GM20000 (cell line): Measurements from ENCODE around the gene ABHD2.

Experiments used
- DNase-seq: peaks from one replicate; pipeline ENCODE4 v3.0.0; 2012; ENCODE audit warnings: low spot score
- CTCF ChIP-seq: IDR thresholded peaks from 2 replicates; pipeline ENCODE4 v1.5.1; 2012; ENCODE audit warnings: mild to moderate bottlenecking, control low read depth; ENCODE audit errors: extremely low read depth, missing control alignments

The ABHD2 gene

DNA sequence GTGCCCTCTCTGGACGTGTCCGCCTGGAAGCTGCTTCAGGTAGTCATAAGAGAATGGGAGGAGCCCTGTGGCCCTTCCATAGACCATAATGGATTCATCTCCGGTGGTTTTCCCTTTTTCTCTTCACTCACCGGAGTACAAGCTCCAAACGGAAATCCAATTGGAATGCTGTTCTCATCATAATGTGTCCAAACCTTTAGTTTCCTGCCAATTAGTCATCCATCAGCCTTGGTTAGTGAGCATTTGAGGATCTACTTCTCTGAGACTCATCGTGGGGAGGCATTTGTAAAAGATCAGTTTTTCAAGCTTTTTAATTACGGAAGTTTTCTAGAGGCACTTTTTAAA is 34.9 kb downstream of the ABHD2 start:
- DNase-seq = no peak
- TF ChIP-seq CTCF = no peak

GRCh38 chr15:89125088-89125826 is 37.0 kb downstream of the ABHD2 start:
- no peak for TF ChIP-seq CTCF
- DNase-seq = no peak

- no peak for TF ChIP-seq CTCF
- no peak for DNase-seq
Measured at GRCh38 chr15:89126009-89126408, 37.8 kb downstream of the ABHD2 start.

GRCh38 chr15:89127054-89127702 is 38.9 kb downstream of the ABHD2 start:
- no peak for DNase-seq
- no peak for TF ChIP-seq CTCF

DNA sequence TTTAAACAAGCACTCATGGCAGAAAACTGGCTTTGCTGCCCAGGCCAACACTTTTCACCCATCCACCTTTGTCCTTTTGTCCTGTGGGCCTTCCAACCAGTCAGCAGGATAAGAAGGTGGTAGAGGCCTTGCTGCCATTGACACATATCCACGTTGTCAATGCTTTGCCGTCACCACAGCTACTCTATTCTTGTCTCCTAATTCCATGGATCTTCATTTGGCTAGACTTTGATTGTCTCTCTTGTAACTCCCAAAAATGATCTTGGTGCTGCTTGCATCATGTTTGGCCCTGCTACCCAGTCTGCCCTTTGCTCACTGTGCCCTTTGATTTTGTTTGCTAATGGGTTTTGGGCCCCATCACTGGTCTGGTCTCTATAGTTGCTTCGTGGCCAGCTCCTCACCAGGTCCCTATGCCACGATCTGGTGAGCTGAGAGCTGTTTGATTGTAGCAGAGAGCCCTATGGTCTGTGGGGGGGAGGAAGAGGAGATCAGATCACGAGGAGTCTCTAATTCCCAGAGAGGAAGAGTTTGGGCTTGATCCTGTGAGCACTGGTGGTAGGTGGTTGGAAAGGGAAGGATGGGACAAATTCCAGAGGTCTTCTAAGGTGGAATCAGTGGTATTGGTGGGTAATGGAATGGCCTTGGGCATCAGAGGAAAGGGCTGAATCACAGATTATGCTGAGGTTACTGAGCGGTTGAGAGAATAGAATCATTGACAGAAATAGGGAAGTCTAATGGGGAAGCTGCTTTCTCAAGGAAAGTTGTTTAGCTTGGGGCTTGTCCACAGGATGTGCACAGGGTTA is 40.3 kb downstream of the ABHD2 start:
- no peak for TF ChIP-seq CTCF

GRCh38 chr15:89129123-89129815 is 41.0 kb downstream of the ABHD2 start:
- peak; percentile 72 for TF ChIP-seq CTCF
- peak; percentile 65 for DNase-seq

More for the DNA sequence above, 40.3 kb downstream of the ABHD2 start:
- DNase-seq = no peak
